HG03558 (cell line): Measurements from ENCODE around the gene NEMP1.
A peak's percentile ranks its signal among the peaks of the same experiment; 100 is the strongest.
"Not testable (repeated sequence)": the region's sequence is repeated elsewhere in the genome, so short reads cannot be mapped to it uniquely, and the experiment has no call there.

Source experiments
- ATAC-seq: cut with Tn5 transposase; IDR thresholded peaks from one replicate; pipeline ENCODE4 v1.9.1; 2021; ENCODE audit warnings: moderate number of reproducible peaks; ENCODE audit not compliant: unreplicated experiment; ENCODE audit errors: extremely low read depth

The NEMP1 gene

GRCh38 chr12:57063991-57064685 is 14.5 kb downstream of the NEMP1 start:
- peak; percentile 72 for ATAC-seq

- ATAC-seq, result peak; percentile 47
Measured at GRCh38 chr12:57058454-57058853, 20.1 kb downstream of the NEMP1 start.

- no peak for ATAC-seq
Measured at GRCh38 chr12:57057067-57057751, 21.4 kb downstream of the NEMP1 start.

DNA sequence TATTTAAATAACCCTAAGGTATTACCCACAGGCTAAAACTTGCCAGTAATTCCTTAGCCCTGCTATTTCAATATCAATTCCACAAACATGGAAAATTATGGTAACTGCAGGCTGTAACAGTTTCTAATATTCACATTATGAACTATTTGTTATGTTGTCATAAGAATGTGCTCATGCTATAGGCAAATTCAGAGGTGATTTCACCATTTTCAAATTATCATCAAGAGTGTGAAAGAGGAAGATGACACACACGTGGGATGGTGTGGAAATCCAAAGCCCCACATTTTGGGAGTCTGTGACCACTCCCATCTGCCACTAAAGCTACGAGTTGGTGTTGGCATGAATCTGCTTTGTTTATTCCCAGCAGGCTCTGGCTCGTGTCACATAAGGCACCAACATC is 22.8 kb downstream of the NEMP1 start:
- no peak for ATAC-seq

GRCh38 chr12:57053901-57054300 is 24.7 kb downstream of the NEMP1 start:
- ATAC-seq, result not testable (repeated sequence)

GRCh38 chr12:57053146-57053545 is 25.4 kb downstream of the NEMP1 start:
- ATAC-seq, result not testable (repeated sequence)

DNA sequence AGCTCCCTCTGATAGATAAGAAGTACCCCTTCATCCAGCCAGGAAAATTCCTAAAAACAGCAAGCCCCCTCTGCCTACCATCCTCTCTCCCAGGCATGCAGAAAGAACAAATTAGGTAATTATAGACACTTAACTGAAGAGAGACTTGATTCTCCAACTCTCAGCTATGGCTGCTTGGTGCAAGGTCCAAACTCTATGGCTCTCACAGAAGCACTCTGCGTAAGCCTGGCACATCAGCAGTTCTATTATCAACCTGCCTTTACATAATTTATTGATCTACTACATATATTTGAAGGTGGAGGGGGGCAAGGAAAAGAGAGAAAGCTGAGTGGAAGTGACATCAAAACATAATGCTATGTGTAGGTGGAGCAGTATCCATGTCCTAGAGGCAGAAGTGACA is 27.6 kb downstream of the NEMP1 start:
- no peak for ATAC-seq

- ATAC-seq, result no peak
Measured at GRCh38 chr12:57049890-57050289, 28.7 kb downstream of the NEMP1 start, which contains the start of gene MYO1A. Gene MYO1A, minus strand, starts transcription at chr12:57050129. Its CDS starts 1,806 bp downstream, at chr12:57048323.

GRCh38 chr12:57049119-57049446 is 29.5 kb downstream of the NEMP1 start:
- no peak for ATAC-seq

DNA sequence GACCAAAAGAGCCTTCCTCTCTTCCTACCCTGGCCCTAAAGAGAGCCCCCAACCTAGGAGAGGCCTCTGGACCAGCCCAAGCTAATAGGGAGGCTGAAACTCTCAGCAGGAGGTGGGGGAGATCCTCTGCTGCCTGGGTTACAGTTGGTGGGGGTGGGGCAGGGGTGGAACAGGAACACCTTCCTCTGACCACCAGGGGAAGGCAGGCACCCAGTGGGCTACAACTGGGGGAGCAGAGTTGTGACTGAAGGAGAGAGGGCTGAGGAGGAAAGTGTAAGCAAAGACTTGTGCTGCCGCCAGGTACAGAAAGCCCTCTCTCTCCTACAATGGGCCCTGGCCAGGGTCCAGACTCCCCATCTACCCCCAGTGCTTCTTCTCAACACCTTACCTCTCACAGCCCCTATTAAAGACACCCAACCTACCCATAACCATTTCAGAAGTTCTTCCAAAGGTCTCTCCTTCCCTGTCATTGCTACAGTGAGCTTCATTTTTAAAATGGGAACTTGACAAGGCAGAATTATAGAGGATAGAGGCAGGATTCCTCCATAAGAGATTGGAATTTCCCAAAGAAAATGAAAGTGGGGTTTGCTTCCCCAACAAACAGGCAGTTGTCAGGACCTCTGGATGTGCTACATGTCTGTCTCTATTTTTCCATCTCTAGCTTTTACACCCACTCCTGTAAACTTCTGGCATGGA is 30.0 kb downstream of the NEMP1 start:
- ATAC-seq, result no peak

GRCh38 chr12:57047981-57048380 is 30.6 kb downstream of the NEMP1 start:
- ATAC-seq, result no peak

- no peak for ATAC-seq
Measured at GRCh38 chr12:57046947-57047890, 31.4 kb downstream of the NEMP1 start.

DNA sequence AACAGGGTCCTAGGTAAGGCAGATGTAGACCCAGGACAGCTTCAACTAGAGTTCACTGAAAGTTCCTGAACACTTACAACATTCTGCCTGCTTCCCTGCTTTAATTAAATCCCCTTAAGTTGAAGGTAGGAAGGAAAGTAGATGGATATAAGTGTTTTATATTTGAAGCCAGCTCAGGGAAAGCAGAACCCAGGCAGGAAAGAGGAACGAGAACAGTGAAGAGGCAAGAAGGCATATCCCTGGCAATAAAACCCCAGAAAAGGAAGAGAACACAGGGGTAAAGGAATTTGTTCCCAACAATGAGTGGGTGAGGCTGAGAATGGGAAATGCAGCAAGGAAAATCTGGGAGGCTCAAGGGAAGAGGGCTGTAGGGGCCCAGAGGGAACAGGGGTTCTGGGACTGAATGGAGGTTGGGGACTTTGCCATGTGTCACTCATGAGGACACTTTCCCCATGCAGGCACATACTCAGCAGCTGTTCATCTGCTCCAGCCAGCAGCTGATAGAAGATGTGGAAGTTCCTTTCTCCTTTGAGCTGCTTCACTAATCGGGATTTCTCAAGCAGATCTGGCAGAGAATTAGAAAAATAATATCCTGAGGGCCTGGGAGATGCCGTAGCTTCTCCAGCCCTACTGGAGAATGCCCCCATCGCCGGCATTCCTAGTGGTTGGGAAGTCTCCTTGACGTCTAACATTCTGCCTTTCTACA is 32.4 kb downstream of the NEMP1 start:
- ATAC-seq, result no peak

DNA sequence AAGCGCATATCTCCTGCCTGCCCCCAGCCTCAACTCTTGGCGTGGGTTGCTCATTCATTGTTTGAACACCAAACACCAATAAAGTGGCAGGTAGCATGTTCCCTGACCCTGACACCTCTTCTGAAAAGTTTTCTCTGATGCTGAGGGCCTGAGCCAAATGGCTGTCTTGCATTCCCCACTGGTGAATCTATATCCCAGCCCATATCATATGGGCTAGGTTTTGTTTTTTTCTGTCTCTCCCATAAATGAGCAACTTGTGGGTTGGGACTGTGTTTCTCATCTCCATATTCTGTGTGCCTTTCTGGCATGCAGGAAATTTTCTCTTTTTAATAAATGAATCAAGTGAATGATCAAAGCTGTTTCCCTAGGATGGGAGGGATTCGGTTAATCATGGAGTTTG is 33.7 kb downstream of the NEMP1 start:
- ATAC-seq, result no peak

DNA sequence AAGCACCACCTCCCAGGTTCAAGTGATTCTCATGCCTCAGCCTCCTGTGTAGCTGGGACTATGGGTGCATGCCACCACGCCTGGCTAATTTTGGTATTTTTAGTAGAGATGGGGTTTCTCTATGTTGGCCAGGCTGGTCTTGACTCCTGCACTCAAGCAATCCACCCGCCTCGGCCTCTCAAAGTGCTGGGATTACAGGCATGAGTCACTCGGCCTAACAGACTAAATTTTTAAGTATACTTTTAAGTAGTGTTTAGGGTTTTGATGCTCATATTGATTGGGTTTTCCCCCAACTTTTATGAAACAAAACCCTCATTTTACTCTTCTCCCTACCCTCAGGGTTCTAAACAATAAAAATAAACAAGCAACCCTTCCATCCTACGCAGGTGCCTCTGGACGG is 34.1 kb downstream of the NEMP1 start:
- ATAC-seq, result no peak

DNA sequence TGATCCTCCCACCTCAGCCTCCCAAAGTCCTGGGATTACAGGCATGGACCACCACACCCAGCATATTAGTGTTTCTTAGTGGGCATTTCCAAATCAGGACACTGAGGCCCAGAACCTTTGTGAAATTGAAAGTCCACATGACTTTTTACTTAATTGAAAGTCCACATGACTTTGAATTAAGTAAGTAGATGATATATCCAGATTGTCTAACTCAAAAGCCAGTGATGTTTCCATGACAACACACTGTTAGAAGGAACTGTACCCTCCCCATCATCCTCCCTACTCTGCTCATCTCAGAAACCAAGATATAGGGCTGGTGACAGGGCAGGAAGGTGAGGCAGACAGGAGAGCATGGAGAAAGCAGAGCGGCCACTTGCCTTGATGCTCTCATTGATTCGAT is 35.9 kb downstream of the NEMP1 start:
- ATAC-seq, result no peak

DNA sequence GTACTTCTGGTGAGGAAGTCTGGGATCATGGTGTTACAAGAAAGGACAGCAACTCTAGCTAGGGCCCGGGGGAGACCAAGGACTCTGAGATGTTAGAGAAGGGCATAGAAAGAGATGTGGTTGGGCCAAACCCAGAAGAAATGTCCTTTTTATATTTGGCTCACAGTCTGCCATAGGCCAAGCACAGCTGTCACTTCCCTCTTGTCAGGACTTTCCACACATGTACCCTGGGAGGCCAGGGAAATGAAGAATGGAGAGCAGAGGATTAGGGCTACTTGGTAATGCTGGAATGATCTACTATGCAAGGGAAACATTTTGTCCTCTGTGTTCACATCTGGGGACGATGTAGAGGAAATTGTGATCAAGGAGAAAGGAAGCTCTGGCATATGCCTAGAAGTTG is 37.8 kb downstream of the NEMP1 start:
- no peak for ATAC-seq

- ATAC-seq, result no peak
Measured at GRCh38 chr12:57040211-57040610, 38.4 kb downstream of the NEMP1 start.

DNA sequence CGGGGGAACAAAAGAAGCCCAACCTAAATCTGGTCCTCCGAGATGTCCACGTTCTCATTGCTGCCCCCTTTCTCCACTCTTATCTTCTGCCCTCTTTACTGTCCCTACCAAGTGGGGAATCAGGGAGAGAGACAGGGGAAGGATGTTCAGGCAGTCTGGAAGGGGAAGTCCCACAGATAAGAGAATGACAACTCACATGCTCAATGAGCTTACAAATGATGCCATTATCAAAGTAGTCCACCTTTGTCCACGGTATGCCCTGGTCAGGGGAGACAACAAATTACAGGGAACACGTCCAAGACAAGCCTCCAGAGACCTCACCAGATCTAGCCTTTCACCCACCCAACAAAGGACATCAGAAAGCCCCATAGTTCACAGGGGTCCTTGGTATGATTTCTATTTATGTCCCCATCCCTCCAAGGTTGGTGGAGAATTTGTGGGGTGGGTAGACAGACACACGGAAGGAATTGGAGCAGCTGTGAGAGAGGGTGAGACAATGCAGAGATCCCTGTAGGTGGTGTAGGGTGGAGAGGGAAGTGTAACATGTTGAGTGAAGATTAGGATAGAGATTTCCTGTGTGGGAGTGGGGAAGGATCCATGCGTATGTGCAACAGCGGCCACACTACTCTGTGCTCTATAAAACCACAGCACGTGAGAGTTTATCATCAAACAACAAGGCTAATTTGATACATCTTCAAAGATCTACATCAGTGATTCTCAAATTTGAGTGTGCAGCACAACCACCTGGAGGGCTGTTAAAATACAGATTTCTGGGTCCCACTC is 39.4 kb downstream of the NEMP1 start:
- no peak for ATAC-seq
